ENCODE results near the gene ZNF675.
"Not testable (repeated sequence)": the region's sequence is repeated elsewhere in the genome, so short reads cannot be mapped to it uniquely, and the experiment has no call there.

ZNF675 gene

DNA sequence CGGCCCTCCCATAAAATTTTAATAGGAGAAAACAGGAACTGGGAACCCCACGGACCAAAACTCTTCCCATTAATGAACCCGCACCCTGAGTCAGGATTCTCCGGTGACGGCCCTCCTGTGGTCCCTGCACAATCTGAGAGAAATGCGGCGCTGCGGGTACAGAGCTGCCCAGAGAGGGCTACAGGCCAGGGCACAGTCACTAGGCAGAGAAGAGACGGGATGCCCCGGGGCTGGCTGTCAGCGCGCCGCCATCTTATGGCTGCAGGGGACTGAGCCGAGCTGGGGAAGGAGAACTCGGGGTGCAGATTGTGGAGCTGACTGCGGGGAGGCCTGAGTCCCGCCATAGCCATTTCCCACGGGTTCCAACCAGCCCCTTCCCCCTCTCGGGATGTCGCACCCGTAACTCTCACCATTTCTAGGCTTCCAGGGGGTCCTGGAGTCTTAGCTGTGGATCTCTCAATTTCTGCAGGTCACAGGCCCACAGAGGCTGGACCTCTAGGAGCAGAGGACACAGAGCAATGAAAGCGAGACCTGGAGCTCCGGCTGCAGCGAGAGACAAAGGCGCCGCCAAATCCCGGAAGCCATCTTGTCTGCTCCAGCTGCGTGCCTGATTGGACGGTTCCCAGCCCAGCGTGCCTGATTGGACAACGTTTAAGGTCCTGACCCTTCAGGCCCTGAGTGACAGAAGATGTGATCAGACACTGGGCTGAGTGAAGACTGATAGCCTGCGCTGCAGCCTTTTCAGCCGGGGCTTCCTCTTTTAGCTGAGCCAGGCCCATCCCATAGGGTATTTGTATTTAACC, at the start of gene ZNF675:
ZNF675 (minus strand) TSS at position 592 of the 803 bp plus-strand sequence; CDS start at position 413, 179 bp downstream.
- TF ChIP-seq ZC3H10 (CRISPR knock-in tag; IDR thresholded peaks at IDR 0.05) (no peak), TOX (CRISPR knock-in tag; IDR thresholded peaks at IDR 0.05; ENCODE audit: borderline replicate concordance) (no peak), RARB (CRISPR knock-in tag; IDR thresholded peaks at IDR 0.05) (no peak), OSR1 (CRISPR knock-in tag; IDR thresholded peaks at IDR 0.05) (no peak), ZNF70 (CRISPR knock-in tag; IDR thresholded peaks at IDR 0.05) (no peak), PPARA (CRISPR knock-in tag; IDR thresholded peaks at IDR 0.05; ENCODE audit: borderline replicate concordance) (no peak), TCF4 (CRISPR knock-in tag; IDR thresholded peaks at IDR 0.05; ENCODE audit: borderline replicate concordance) (no peak), SNAI2 (CRISPR knock-in tag; IDR thresholded peaks at IDR 0.05) (no peak)
- TF ChIP-seq, protein P1, sequence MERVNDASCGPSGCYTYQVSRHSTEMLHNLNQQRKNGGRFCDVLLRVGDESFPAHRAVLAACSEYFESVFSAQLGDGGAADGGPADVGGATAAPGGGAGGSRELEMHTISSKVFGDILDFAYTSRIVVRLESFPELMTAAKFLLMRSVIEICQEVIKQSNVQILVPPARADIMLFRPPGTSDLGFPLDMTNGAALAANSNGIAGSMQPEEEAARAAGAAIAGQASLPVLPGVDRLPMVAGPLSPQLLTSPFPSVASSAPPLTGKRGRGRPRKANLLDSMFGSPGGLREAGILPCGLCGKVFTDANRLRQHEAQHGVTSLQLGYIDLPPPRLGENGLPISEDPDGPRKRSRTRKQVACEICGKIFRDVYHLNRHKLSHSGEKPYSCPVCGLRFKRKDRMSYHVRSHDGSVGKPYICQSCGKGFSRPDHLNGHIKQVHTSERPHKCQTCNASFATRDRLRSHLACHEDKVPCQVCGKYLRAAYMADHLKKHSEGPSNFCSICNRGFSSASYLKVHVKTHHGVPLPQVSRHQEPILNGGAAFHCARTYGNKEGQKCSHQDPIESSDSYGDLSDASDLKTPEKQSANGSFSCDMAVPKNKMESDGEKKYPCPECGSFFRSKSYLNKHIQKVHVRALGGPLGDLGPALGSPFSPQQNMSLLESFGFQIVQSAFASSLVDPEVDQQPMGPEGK (CRISPR knock-in tag; IDR thresholded peaks at IDR 0.05; ENCODE audit: borderline replicate concordance), result no peak
- TF ChIP-seq, protein P2, sequence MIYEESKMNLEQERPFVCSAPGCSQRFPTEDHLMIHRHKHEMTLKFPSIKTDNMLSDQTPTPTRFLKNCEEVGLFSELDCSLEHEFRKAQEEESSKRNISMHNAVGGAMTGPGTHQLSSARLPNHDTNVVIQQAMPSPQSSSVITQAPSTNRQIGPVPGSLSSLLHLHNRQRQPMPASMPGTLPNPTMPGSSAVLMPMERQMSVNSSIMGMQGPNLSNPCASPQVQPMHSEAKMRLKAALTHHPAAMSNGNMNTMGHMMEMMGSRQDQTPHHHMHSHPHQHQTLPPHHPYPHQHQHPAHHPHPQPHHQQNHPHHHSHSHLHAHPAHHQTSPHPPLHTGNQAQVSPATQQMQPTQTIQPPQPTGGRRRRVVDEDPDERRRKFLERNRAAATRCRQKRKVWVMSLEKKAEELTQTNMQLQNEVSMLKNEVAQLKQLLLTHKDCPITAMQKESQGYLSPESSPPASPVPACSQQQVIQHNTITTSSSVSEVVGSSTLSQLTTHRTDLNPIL (CRISPR knock-in tag; IDR thresholded peaks at IDR 0.05; ENCODE audit: low read depth), result no peak
- TF ChIP-seq, protein P3, sequence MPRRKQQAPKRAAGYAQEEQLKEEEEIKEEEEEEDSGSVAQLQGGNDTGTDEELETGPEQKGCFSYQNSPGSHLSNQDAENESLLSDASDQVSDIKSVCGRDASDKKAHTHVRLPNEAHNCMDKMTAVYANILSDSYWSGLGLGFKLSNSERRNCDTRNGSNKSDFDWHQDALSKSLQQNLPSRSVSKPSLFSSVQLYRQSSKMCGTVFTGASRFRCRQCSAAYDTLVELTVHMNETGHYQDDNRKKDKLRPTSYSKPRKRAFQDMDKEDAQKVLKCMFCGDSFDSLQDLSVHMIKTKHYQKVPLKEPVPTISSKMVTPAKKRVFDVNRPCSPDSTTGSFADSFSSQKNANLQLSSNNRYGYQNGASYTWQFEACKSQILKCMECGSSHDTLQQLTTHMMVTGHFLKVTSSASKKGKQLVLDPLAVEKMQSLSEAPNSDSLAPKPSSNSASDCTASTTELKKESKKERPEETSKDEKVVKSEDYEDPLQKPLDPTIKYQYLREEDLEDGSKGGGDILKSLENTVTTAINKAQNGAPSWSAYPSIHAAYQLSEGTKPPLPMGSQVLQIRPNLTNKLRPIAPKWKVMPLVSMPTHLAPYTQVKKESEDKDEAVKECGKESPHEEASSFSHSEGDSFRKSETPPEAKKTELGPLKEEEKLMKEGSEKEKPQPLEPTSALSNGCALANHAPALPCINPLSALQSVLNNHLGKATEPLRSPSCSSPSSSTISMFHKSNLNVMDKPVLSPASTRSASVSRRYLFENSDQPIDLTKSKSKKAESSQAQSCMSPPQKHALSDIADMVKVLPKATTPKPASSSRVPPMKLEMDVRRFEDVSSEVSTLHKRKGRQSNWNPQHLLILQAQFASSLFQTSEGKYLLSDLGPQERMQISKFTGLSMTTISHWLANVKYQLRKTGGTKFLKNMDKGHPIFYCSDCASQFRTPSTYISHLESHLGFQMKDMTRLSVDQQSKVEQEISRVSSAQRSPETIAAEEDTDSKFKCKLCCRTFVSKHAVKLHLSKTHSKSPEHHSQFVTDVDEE (CRISPR knock-in tag; IDR thresholded peaks at IDR 0.05), result no peak
- ATAC-seq, result peak; percentile 98

DNA sequence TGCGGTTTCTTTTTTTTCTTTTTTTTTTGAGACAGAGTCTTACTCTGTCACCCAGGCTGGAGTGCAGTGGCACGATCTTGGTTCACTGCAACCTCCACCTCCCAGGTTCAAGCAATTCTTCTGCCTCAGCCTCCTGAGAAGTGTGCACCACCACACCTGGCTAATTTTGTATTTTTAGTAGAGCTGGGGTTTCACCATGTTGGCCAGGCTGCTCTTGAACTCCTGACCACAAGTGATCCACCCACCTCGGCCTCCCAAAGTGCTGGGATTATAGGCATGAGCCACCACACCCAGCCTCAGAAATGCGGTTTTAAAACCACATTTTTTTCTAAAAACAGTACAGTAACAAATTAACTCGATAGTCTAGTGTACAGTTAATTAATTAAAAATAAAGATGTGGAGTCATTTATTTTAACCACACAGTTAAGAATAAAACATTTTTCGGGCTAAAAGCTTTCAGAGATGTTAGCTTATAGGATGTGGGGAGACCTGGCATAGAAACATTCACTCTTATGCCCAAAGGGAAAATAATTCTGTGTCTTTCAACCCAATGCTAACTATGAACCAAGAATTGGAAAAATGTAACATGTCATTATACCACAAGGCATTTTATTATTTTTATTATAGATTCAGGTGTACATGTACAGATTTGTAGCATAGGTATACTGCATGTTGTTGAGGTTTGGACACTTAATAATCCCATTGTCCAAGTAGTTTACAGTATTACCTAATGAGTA, 43.9 kb upstream of the ZNF675 start:
- ATAC-seq, result not testable (repeated sequence)

DNA sequence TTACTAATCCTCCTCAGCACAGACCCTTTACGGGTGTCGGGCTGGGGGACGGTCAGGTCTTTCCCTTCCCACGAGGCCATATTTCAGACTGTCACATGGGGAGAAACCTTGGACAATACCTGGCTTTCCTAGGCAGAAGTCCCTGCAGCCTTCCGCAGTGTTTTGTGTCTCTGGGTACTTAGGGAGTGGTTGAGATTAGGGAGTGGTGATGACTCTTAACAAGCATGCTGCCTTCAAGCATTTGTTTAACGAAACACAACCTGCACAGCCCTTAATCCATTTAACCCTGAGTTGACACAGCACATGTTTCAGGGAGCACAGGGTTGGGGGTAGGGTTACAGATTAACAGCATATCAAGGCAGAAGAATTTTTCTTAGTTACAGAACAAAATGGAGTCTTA, 37.1 kb upstream of the ZNF675 start:
- ATAC-seq, result not testable (repeated sequence)

DNA sequence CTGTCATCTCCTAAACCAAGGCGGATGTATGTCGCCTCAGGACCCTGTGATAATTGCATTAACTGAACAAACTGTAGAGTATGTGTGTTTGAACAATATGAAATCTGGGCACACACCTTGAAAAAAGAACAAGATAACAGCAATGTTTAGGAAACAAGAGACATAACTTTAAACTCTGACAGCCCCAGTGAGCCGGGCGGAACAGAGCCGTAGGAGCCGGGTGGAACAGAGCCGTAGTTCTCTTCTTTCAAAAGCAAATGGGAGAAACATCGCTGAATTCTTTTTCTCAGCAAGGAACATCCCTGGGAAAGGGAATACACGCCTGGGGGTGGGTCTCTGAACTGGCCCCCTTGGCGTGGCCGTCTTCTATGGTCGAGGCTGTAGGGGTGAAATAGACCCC, 31.8 kb upstream of the ZNF675 start:
- ATAC-seq, result no peak

DNA sequence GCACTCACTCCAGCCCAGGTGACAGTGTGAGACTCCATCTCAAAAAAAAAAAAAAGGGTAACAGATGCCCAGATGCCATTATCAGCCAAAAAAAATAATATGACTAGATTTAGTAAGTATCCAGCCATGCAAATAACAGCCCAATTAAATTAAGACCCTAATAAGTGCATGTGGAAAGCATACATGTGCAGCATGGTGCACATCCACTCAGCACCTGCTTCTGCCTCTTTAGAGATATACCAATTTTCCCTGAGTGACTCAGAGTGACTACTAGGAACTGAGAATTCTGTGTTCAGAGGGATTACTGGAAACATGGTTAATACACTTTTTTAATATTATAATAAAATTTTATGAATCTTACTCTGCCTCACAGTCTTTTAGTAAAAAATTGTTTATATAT, 29.8 kb upstream of the ZNF675 start:
- TF ChIP-seq ZFP3 (CRISPR knock-in tag; IDR thresholded peaks at IDR 0.05) (no peak), TCF4 (CRISPR knock-in tag; IDR thresholded peaks at IDR 0.05; ENCODE audit: borderline replicate concordance) (peak; percentile 69; the same call in 1 of the 2 replicates)
- no peak for ATAC-seq

More for the DNA sequence above, 31.8 kb upstream of the ZNF675 start:
- no peak for TF ChIP-seq SNAI2 (CRISPR knock-in tag; IDR thresholded peaks at IDR 0.05)

DNA sequence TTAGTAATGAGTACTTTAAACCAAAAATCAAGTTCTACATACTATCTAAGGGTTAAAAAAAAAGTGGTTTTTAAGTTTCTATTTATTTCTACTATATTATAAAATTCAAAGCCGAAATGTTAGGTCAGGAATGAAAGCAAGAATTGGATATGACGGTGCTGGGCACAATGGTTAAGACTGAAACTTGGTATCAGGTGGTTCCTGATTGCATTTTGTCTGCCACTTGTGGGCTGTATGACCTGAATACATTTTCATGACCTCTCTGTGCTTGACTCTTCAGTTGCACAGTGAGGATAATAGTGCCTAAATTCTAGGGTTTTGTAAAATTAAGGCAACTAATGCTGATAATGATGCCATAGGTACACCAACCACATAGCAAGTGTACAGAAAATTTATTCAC, 22.3 kb upstream of the ZNF675 start:
- TF ChIP-seq ZC3H10 (CRISPR knock-in tag; IDR thresholded peaks at IDR 0.05), result no peak
- no peak for TF ChIP-seq BACH2 (CRISPR knock-in tag; IDR thresholded peaks at IDR 0.05; ENCODE audit: borderline replicate concordance)
- TF ChIP-seq ZFP30 (CRISPR knock-in tag; IDR thresholded peaks at IDR 0.05), result no peak
- no peak for TF ChIP-seq ZNF70 (CRISPR knock-in tag; IDR thresholded peaks at IDR 0.05)
- TF ChIP-seq ARNTL (CRISPR knock-in tag; IDR thresholded peaks at IDR 0.05; ENCODE audit: borderline replicate concordance, low read depth), result no peak
- TF ChIP-seq ZFP3 (CRISPR knock-in tag; IDR thresholded peaks at IDR 0.05), result no peak
- TF ChIP-seq ZNF8 (CRISPR knock-in tag; IDR thresholded peaks at IDR 0.05), result no peak
- no peak for ATAC-seq

Measured in SK-N-SH treated with all-trans-retinoic acid at 6 μM for 48 hours (cell line).